Measurements from ENCODE around the gene VCAM1.

GRCh38 chr1:100704473-100704872 lies 15.1 kb upstream of the VCAM1 start:
- TF ChIP-seq, protein P1, sequence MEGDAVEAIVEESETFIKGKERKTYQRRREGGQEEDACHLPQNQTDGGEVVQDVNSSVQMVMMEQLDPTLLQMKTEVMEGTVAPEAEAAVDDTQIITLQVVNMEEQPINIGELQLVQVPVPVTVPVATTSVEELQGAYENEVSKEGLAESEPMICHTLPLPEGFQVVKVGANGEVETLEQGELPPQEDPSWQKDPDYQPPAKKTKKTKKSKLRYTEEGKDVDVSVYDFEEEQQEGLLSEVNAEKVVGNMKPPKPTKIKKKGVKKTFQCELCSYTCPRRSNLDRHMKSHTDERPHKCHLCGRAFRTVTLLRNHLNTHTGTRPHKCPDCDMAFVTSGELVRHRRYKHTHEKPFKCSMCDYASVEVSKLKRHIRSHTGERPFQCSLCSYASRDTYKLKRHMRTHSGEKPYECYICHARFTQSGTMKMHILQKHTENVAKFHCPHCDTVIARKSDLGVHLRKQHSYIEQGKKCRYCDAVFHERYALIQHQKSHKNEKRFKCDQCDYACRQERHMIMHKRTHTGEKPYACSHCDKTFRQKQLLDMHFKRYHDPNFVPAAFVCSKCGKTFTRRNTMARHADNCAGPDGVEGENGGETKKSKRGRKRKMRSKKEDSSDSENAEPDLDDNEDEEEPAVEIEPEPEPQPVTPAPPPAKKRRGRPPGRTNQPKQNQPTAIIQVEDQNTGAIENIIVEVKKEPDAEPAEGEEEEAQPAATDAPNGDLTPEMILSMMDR (conservative IDR thresholded peaks at IDR 0.05; ENCODE audit: low read depth, low read length): no peak
- TF ChIP-seq POLR2A (IDR thresholded peaks at IDR 0.05; ENCODE audit: low read depth, low read length): no peak
- TF ChIP-seq BHLHE40 (IDR thresholded peaks at IDR 0.05; ENCODE audit: low read depth, low read length): no peak
- no peak for TF ChIP-seq RCOR1 (IDR thresholded peaks at IDR 0.05; ENCODE audit: insufficient replicate concordance, low read length)
- TF ChIP-seq, protein P2, sequence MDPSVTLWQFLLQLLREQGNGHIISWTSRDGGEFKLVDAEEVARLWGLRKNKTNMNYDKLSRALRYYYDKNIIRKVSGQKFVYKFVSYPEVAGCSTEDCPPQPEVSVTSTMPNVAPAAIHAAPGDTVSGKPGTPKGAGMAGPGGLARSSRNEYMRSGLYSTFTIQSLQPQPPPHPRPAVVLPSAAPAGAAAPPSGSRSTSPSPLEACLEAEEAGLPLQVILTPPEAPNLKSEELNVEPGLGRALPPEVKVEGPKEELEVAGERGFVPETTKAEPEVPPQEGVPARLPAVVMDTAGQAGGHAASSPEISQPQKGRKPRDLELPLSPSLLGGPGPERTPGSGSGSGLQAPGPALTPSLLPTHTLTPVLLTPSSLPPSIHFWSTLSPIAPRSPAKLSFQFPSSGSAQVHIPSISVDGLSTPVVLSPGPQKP (IDR thresholded peaks at IDR 0.05; ENCODE audit: borderline replicate concordance, low read depth, low read length): no peak
- no peak for TF ChIP-seq MXI1 (IDR thresholded peaks at IDR 0.05; ENCODE audit: borderline replicate concordance, low read depth, low read length)
- TF ChIP-seq RFX5 (IDR thresholded peaks at IDR 0.05; ENCODE audit: low read depth, low read length): no peak
- no peak for TF ChIP-seq CEBPB (IDR thresholded peaks at IDR 0.05; ENCODE audit: low read depth, low read length)
- no peak for TF ChIP-seq USF2 (IDR thresholded peaks at IDR 0.05; ENCODE audit: low read depth, low read length)
- no peak for TF ChIP-seq RAD21 (IDR thresholded peaks at IDR 0.05; ENCODE audit: low read length)
- TF ChIP-seq FOS (IDR thresholded peaks at IDR 0.05; ENCODE audit: low read depth, low read length): no peak
- TF ChIP-seq CHD1 (IDR thresholded peaks at IDR 0.05; ENCODE audit: low read depth, low read length): no peak

Data from IMR-90 (cell line).